Measurements from ENCODE around the gene AGAP3. TPM values are rescaled to one million over a fixed set of nuclear protein-coding genes. Genes with fewer than 3 reads are reported as not detected.

AGAP3 gene
- total RNA-seq, 1 donor from 2014 or later: 114 TPM

DNA sequence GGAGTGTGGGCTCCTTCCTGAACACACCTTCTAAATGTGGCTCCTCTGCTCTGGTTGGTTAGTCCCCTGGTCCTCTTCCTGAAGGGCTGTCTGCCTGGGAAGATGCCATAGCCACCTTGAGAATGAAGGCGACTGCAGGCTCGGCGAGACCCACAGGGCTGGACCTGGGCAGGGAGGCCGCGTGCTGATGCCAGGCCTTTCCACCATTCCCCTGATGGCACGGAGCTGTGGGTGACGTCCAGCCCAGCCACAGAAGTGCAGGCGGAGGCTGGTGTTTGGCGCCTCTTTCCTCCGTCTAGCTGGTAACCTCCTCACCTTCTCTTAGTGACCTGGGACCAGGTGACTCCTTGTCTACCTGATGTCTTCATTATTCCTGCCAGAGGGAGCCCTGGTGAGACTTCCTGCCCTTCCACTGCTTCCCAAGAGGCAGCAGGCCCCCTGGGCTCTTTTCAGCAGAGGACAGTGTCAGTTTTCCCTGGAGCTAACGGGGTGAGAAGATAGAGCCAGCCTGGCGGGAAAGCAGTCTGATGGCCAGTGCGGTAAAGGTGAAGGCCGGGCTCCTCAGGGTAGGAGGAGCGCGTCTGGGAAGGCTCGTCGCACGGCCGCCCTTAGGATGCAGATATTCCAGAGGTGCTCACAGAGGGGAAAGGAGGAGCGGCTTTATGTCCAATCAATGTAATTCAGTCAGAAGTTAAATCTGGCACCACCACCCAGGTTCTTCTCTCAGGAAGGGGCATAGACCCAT, 46.4 kb downstream of the AGAP3 start:
- Mint-ChIP-seq H3K4me3 (ENCODE audit: low read depth) (no peak overlapping the region), H3K27ac (no peak overlapping the region), H3K36me3 (ENCODE audit: insufficient read depth) (peaks cover 30% of the 10 kb centered on the region), H3K9me3 (ENCODE audit: low read depth) (no peaks in the 10 kb centered on the region), H3K27me3 (no peaks in the 10 kb centered on the region), H3K4me1 (ENCODE audit: low read depth) (peaks cover 1% of the 10 kb centered on the region)
- TF ChIP-seq, protein P1, sequence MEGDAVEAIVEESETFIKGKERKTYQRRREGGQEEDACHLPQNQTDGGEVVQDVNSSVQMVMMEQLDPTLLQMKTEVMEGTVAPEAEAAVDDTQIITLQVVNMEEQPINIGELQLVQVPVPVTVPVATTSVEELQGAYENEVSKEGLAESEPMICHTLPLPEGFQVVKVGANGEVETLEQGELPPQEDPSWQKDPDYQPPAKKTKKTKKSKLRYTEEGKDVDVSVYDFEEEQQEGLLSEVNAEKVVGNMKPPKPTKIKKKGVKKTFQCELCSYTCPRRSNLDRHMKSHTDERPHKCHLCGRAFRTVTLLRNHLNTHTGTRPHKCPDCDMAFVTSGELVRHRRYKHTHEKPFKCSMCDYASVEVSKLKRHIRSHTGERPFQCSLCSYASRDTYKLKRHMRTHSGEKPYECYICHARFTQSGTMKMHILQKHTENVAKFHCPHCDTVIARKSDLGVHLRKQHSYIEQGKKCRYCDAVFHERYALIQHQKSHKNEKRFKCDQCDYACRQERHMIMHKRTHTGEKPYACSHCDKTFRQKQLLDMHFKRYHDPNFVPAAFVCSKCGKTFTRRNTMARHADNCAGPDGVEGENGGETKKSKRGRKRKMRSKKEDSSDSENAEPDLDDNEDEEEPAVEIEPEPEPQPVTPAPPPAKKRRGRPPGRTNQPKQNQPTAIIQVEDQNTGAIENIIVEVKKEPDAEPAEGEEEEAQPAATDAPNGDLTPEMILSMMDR (IDR thresholded peaks at IDR 0.05; ENCODE audit: unreplicated experiment): no peak
- no peak for DNase-seq (ENCODE audit: low spot score, unreplicated experiment)

DNA sequence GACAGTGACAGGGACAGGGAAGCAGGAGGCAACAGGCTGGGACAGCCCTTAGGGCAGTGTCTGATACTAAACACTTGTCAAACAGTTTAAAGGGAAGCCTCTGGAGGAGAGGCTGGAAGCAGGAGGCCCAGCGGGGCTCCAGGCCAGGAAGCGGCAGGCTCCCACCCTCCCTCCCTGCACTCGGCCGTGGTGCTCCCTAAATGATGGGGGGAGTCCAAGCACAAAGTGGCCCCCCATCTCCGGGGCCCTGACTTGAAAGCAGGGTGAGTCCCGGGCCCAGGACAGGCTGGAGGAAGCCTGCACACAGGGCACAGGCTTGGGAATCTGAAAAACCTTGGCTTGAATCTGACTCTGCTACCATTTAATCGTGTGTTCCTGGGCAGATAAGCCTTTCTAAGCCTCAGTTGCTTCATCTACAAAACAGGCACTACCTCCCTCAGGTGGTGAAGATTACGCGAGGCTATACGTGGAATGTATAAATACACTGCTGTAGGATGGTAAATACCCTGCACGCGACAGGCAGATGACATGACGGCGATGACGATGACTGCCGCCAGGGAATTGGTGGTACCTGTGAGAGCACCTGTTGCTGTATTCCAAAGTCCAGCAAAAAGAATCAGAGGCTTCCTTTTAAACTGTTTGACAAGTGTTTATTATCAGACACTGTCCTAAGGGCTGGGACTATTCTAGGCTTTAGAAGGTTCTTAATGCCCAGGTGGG, 47.2 kb downstream of the AGAP3 start:
- Mint-ChIP-seq H3K9me3 (ENCODE audit: low read depth) (no peaks in the 10 kb centered on the region), H3K36me3 (ENCODE audit: insufficient read depth) (peaks cover 29% of the 10 kb centered on the region), H3K27me3 (no peaks in the 10 kb centered on the region), H3K4me3 (ENCODE audit: low read depth) (no peak overlapping the region), H3K27ac (no peak overlapping the region), H3K4me1 (ENCODE audit: low read depth) (peaks cover 1% of the 10 kb centered on the region)
- DNase-seq (ENCODE audit: low spot score, unreplicated experiment): no peak
- TF ChIP-seq, protein P1 (IDR thresholded peaks at IDR 0.05; ENCODE audit: unreplicated experiment): no peak

DNA sequence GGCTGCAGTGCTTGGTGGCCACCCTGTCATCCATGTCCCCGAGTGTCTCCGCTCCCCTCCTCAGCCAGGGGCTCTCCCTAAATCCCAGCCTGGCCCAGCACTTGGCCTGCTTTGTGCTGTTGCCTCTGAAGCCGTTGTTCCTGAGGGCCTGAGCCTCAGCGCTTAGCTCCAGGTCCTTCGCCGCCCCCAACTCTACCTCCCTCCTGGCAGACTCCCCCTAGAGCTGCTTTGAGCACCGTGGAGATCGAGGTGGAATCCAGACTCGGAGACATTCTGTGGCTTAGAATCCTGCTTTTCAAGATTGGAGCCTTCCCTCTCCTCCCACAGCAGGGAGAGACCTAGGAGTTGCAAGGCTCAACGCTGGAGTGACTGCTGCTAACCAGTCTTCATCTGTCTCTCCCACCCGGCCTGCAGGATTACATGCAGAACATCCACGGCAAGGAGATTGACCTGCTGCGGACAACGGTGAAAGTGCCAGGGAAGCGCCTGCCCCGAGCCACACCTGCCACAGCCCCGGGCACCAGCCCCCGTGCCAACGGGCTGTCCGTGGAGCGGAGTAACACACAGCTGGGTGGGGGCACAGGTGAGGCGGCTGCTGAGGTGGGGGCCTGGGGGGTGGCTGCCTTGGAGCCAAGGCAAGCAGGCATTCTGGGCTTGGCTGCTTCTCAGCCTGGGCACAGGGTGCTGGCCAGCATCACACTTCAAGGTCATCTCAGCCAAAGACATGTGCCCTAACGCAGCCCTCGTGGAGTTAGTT, 47.9 kb downstream of the AGAP3 start:
- H3K27me3 Mint-ChIP-seq: no peaks in the 10 kb centered on the region
- DNase-seq (ENCODE audit: low spot score, unreplicated experiment): no peak
- peaks cover 30% of the 10 kb centered on the region for H3K36me3 Mint-ChIP-seq (ENCODE audit: insufficient read depth)
- TF ChIP-seq, protein P1 (IDR thresholded peaks at IDR 0.05; ENCODE audit: unreplicated experiment): no peak
- H3K4me3 Mint-ChIP-seq (ENCODE audit: low read depth): no peak overlapping the region
- H3K27ac Mint-ChIP-seq: no peak overlapping the region
- H3K4me1 Mint-ChIP-seq (ENCODE audit: low read depth): peaks cover 6% of the 10 kb centered on the region
- H3K9me3 Mint-ChIP-seq (ENCODE audit: low read depth): no peaks in the 10 kb centered on the region

DNA sequence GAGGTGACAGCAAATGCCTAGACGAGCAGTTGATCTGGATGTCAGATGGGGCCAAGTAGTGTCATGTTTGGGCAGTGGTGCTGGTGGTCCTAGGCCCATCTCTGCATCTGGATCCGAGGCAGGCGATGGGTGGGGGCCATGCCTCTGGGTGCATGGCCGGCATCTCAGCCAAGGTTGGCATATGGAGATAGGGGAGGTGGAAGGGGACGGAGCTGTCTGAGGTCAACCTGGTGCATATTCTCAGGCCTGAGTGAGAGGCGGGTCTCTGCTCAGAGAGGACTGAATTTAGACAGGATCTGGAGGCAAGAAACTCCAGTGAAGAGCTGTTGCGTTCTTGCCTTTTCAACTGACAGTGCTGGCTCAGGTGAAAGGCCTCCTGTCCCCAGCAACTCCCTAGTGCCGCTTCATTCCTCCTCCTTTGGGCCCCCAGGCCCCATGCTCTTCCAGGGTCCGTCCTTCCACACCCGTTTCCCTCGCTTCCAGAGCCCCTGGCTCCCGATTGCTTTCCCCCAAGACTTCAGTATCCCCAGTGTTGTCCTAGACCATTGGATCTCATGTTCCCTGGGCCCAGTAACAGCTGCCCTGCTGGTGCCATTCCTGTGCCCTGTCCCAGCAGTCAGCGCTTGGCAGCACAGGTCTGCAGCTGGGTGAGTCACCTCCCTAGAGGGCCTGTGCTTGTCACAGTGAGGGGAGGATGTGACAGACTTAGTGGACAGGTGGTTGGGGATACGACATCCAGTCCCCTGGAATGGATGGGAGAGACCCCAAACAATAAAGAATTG, 48.7 kb downstream of the AGAP3 start:
- Mint-ChIP-seq H3K9me3 (ENCODE audit: low read depth) (no peaks in the 10 kb centered on the region), H3K4me3 (ENCODE audit: low read depth) (no peak overlapping the region), H3K27me3 (no peaks in the 10 kb centered on the region), H3K36me3 (ENCODE audit: insufficient read depth) (peaks cover 30% of the 10 kb centered on the region), H3K4me1 (ENCODE audit: low read depth) (peaks cover 6% of the 10 kb centered on the region), H3K27ac (no peak overlapping the region)
- DNase-seq (ENCODE audit: low spot score, unreplicated experiment): no peak
- TF ChIP-seq, protein P1 (IDR thresholded peaks at IDR 0.05; ENCODE audit: unreplicated experiment): no peak

DNA sequence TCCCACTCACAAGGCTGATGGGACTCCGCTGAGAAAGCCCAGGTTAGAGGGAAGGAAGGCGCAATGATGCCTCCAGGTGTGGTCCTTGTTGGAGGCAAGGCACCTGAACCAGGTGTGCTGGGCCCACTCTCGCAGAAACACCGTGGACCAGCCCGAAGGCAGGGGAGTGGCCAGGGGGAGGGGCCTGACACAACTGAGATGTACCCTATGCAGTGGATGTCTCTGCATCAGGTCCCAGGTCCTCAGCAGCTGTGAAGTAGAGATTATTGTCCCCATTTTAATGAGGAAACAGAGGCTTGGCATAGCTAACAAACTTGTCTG, 49.2 kb downstream of the AGAP3 start:
- Mint-ChIP-seq H3K36me3 (ENCODE audit: insufficient read depth) (peaks cover 27% of the 10 kb centered on the region), H3K9me3 (ENCODE audit: low read depth) (no peaks in the 10 kb centered on the region), H3K27me3 (no peaks in the 10 kb centered on the region), H3K27ac (no peak overlapping the region), H3K4me1 (ENCODE audit: low read depth) (peaks cover 6% of the 10 kb centered on the region), H3K4me3 (ENCODE audit: low read depth) (no peak overlapping the region)
- DNase-seq (ENCODE audit: low spot score, unreplicated experiment): no peak
- TF ChIP-seq, protein P1 (IDR thresholded peaks at IDR 0.05; ENCODE audit: unreplicated experiment): no peak
